ENCODE measurements around the gene ANGPTL8.

Gene ANGPTL8

DNA sequence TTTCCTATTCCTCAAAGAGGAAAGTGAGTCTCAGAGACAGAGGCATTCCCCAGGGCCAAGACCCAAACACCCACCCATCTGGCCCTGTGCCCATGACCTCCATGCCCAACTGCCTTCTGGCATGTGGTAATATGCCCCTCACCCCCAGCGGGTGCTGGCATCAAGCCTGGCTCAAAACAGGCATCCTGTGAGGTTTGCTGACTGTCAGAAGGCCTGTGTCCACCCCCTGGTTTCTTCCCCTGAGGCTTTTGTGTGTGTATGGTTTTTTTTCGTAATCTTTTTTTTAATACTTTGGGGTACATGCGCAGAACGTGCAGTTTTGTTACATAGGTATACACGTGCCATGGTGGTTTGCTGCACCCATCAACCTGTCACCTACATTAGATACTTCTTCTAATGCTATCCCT is 34.5 kb upstream of the ANGPTL8 start:
- Histone ChIP-seq H3K9ac (ENCODE audit: low read length) (no peak overlapping the region), H3K4me3 (ENCODE audit: low read length) (no peak overlapping the region), H3K4me1 (ENCODE audit: control insufficient read depth, low read depth, low read length) (no peaks in the 10 kb centered on the region), H3K27ac (ENCODE audit: low read length) (no peak overlapping the region), H3K36me3 (ENCODE audit: control insufficient read depth, low read depth, low read length) (no peaks in the 10 kb centered on the region), H3K9me3 (ENCODE audit: control insufficient read depth, low read depth, low read length) (no peaks in the 10 kb centered on the region), H3K27me3 (ENCODE audit: control insufficient read depth, insufficient read depth, low read length) (no peaks in the 10 kb centered on the region)

DNA sequence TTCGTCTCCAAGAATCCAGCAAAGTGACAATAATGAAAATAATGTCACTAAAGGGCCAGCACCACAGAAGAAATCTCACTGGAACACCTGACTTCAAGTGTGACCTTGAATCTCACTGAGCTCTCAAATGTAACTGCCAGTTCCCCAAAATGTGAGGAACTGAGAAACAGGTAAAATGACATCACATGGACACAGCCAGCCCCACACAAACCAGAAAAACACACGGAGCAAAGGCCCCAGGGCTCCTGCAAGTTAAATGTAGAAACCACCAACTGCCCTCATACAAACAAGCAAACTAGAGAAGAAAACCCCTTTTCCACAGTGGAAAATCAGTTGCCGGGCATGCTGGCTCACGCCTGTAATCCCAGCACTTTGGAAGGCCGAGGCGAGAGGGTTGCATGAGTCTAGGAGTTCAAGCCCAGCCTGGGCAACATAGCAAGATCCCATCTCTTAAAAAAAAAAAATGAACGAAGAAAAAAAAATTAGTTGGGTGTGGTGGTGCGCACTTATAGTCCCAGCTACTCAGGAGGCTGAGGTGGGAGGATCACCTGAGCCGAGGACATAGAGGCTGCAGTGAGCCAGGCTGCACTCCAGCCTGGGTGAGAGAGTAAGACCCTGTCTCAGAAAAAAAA is 33.4 kb upstream of the ANGPTL8 start:
- Histone ChIP-seq H3K27me3 (ENCODE audit: control insufficient read depth, insufficient read depth, low read length) (no peaks in the 10 kb centered on the region), H3K36me3 (ENCODE audit: control insufficient read depth, low read depth, low read length) (no peaks in the 10 kb centered on the region), H3K9me3 (ENCODE audit: control insufficient read depth, low read depth, low read length) (no peaks in the 10 kb centered on the region), H3K27ac (ENCODE audit: low read length) (no peak overlapping the region), H3K4me3 (ENCODE audit: low read length) (no peak overlapping the region), H3K9ac (ENCODE audit: low read length) (no peak overlapping the region), H3K4me1 (ENCODE audit: control insufficient read depth, low read depth, low read length) (no peaks in the 10 kb centered on the region)

DNA sequence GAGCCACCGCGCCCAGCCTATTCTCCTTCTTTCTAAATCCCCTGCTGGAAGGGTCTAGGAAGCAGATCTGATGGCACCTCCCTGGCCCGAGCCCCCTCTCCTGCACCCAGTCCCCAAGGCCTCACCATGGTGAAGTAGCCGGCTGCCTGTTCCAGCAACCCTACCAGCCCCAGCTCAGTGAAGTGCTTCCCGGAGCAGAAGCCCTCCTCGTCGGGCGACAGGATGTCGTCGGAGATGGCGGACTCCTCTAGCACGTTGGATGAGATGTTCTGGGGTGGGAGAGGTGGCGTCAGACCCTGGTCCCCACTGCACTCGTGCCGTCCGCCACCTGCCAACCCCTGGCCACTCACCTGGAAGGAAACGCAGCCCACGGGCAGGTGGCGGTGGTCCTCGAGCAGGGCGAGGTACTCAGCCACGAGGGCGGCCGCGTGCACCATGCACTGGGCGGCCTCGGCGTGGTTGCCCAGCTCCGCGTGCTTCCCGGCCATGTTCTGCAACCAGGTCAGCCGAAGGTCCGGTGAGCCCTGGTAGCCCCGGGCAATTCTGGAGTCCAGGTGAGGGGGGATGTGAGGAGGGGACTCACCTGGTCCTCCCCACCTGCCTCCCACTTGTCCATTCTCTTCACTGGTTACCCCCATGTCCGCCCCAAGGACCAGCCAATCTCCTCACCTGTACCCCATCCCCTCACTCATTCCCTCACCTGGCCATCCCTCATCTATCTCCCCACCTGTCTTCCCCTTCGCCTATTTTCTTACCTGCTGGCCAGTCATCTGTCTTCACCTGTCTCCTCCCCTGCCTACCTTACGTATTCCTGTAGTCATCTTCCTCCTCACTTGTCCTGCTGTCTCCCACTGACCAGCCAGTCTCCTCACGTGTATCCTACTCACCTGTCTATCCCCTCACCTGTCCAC is 30.6 kb upstream of the ANGPTL8 start:
- Histone ChIP-seq H3K27ac (ENCODE audit: low read length) (no peak overlapping the region), H3K27me3 (ENCODE audit: control insufficient read depth, insufficient read depth, low read length) (no peaks in the 10 kb centered on the region), H3K4me3 (ENCODE audit: low read length) (no peak overlapping the region), H3K4me1 (ENCODE audit: control insufficient read depth, low read depth, low read length) (no peaks in the 10 kb centered on the region), H3K9ac (ENCODE audit: low read length) (no peak overlapping the region), H3K36me3 (ENCODE audit: control insufficient read depth, low read depth, low read length) (peaks cover 5% of the 10 kb centered on the region), H3K9me3 (ENCODE audit: control insufficient read depth, low read depth, low read length) (no peaks in the 10 kb centered on the region)

DNA sequence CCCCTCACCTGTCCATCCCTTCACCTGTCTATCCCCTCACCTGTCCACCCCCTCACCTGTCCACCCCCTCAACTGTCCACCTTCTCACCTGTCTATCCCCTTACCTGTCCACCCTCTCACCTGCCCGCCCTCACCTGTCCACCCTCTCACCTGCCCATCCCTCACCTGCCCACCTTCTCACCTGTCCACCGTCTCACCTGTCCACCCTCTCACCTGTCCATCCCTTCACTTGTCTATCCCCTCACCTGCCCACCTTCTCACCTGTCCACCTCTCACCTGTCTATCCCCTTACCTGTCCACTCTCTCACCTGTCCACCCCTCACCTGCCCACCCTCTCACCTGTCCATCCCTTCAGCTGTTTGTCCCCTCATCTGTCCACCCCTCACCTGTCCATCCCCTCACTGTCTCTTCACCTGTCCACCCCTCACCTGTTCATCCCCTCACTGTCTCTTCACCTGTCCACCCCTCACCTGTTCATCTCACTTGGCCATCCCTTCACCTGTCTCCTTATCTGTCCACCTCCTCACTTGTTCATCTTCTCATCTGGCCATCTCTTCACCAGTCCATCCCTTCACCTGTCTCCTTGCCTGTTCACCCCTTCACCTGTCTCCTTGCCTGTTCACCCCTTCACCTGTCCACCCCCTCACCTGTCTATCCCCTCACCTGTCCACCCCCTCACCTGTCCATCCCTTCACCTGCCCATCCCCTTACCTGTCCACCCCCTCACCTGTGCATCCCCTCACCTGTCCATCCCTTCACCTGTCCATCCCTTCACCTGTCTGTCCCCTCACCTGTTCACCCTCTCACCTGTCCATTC is 29.4 kb upstream of the ANGPTL8 start:
- H3K9ac ChIP-seq (ENCODE audit: low read length) = no peak overlapping the region
- H3K4me1 ChIP-seq (ENCODE audit: control insufficient read depth, low read depth, low read length) = no peaks in the 10 kb centered on the region
- no peaks in the 10 kb centered on the region for H3K9me3 ChIP-seq (ENCODE audit: control insufficient read depth, low read depth, low read length)
- peaks cover 5% of the 10 kb centered on the region for H3K36me3 ChIP-seq (ENCODE audit: control insufficient read depth, low read depth, low read length)
- H3K27ac ChIP-seq (ENCODE audit: low read length) = no peak overlapping the region
- no peak overlapping the region for H3K4me3 ChIP-seq (ENCODE audit: low read length)
- no peaks in the 10 kb centered on the region for H3K27me3 ChIP-seq (ENCODE audit: control insufficient read depth, insufficient read depth, low read length)

DNA sequence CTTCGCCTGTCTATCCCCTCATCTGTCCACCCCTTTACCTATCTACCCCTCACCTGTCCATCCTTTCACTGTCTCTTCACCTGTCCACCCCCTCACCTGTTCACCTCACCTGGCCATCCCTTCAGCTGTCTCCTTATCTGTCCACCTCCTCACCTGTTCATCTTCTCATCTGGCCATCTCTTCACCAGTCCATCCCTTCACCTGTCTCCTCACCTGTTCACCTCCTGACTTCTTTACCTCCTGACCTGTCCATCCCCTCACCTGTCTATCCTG is 28.8 kb upstream of the ANGPTL8 start:
- Histone ChIP-seq H3K4me1 (ENCODE audit: control insufficient read depth, low read depth, low read length) (no peaks in the 10 kb centered on the region), H3K9me3 (ENCODE audit: control insufficient read depth, low read depth, low read length) (no peaks in the 10 kb centered on the region), H3K9ac (ENCODE audit: low read length) (no peak overlapping the region), H3K27ac (ENCODE audit: low read length) (no peak overlapping the region), H3K4me3 (ENCODE audit: low read length) (no peak overlapping the region), H3K36me3 (ENCODE audit: control insufficient read depth, low read depth, low read length) (peaks cover 5% of the 10 kb centered on the region), H3K27me3 (ENCODE audit: control insufficient read depth, insufficient read depth, low read length) (no peaks in the 10 kb centered on the region)

DNA sequence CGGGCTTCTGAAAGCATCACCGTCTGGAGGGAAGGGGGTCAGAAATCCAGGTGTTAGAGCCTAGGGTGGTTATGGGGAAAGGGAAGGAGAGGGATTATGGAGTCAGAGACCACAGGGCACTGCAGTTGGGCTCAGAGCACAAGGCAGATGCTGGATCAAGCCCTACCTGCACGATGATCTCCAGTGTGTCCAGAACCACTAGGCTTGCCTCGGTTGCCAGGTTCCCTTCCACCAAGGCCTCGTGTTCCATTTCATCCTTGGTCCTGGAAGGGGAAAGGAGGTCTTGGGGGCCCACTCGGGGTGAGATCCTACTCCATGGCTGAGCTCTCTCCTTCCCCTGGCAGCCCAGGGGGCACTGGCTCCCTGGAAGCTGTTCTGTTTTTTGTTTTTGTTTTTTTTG is 25.0 kb upstream of the ANGPTL8 start:
- no peaks in the 10 kb centered on the region for H3K27me3 ChIP-seq (ENCODE audit: control insufficient read depth, insufficient read depth, low read length)
- no peak overlapping the region for H3K9ac ChIP-seq (ENCODE audit: low read length)
- H3K4me1 ChIP-seq (ENCODE audit: control insufficient read depth, low read depth, low read length) = no peaks in the 10 kb centered on the region
- H3K36me3 ChIP-seq (ENCODE audit: control insufficient read depth, low read depth, low read length) = peaks cover 5% of the 10 kb centered on the region
- no peak overlapping the region for H3K4me3 ChIP-seq (ENCODE audit: low read length)
- H3K9me3 ChIP-seq (ENCODE audit: control insufficient read depth, low read depth, low read length) = no peaks in the 10 kb centered on the region
- no peak overlapping the region for H3K27ac ChIP-seq (ENCODE audit: low read length)

DNA sequence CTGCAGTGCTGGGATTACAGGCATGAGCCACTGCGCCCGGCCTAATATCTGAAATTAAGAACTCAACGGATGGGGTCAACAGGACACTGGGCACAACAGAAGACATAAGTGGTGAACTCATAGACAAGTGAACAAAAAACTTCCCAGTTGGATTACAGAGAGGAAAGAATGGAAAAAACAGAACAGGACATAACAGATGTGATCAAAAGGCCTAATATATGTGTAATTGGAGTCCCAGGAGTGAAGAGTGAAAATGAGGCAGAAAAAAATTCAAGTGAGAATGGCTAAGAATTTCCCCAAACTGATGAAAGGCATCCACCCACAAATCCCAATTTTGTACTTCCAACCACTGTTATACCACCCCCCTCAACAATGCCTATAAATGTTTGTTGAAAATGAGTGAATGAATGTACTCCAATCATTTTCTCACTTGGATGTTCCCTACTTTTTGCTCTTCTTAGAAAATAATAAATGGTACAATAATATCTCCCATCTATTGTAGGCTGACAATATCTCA is 18.3 kb upstream of the ANGPTL8 start:
- no peaks in the 10 kb centered on the region for H3K27me3 ChIP-seq (ENCODE audit: control insufficient read depth, insufficient read depth, low read length)
- H3K4me1 ChIP-seq (ENCODE audit: control insufficient read depth, low read depth, low read length) = no peaks in the 10 kb centered on the region
- no peak overlapping the region for H3K27ac ChIP-seq (ENCODE audit: low read length)
- H3K36me3 ChIP-seq (ENCODE audit: control insufficient read depth, low read depth, low read length) = peaks cover 9% of the 10 kb centered on the region
- no peak overlapping the region for H3K4me3 ChIP-seq (ENCODE audit: low read length)
- no peak overlapping the region for H3K9ac ChIP-seq (ENCODE audit: low read length)
- H3K9me3 ChIP-seq (ENCODE audit: control insufficient read depth, low read depth, low read length) = peaks cover 6% of the 10 kb centered on the region

DNA sequence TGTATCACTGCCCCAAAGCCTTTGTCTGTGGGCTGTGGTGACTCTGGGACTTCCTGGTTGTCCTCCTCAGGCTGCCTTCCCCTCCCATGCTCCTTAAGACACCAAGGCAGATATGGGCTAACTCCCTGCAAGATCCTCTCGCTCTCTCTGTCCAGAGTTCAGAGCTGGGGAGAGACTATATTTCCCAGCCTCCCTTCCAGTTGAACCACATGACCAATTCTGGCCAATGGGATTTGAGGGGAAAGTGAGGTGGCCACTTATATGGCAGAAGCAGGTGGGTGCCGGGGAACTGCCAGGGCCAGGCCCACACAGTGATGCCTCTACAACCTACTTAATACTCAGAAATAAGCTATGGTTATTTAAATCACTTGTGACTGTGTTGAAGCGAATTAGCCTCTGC is 16.2 kb upstream of the ANGPTL8 start:
- Histone ChIP-seq H3K9me3 (ENCODE audit: control insufficient read depth, low read depth, low read length) (peaks cover 6% of the 10 kb centered on the region), H3K9ac (ENCODE audit: low read length) (no peak overlapping the region), H3K36me3 (ENCODE audit: control insufficient read depth, low read depth, low read length) (peaks cover 9% of the 10 kb centered on the region), H3K27me3 (ENCODE audit: control insufficient read depth, insufficient read depth, low read length) (no peaks in the 10 kb centered on the region), H3K4me1 (ENCODE audit: control insufficient read depth, low read depth, low read length) (no peaks in the 10 kb centered on the region), H3K4me3 (ENCODE audit: low read length) (no peak overlapping the region), H3K27ac (ENCODE audit: low read length) (no peak overlapping the region)

DNA sequence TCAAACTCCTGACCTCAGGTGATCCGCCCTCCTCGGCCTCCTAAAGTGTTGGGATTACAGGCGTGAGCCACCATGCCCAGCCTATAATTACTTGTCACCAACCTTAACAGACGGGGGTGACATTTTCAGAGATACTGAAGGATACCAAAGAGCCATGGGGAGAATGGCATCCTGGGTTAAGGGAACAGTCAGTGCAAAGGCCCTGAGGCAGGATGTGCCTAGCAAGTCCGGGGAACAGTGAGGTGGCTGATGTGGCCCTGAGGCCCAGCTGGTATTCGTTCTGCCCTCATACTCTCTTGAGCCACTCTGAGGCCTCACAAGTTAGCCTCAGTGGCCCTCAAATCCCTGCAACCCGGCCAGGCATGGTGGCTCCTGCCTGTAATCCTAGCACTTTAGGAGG is 15.0 kb upstream of the ANGPTL8 start:
- no peaks in the 10 kb centered on the region for H3K27me3 ChIP-seq (ENCODE audit: control insufficient read depth, insufficient read depth, low read length)
- H3K27ac ChIP-seq (ENCODE audit: low read length) = no peak overlapping the region
- peaks cover 6% of the 10 kb centered on the region for H3K9me3 ChIP-seq (ENCODE audit: control insufficient read depth, low read depth, low read length)
- no peak overlapping the region for H3K9ac ChIP-seq (ENCODE audit: low read length)
- no peaks in the 10 kb centered on the region for H3K4me1 ChIP-seq (ENCODE audit: control insufficient read depth, low read depth, low read length)
- H3K4me3 ChIP-seq (ENCODE audit: low read length) = no peak overlapping the region
- peaks cover 9% of the 10 kb centered on the region for H3K36me3 ChIP-seq (ENCODE audit: control insufficient read depth, low read depth, low read length)

DNA sequence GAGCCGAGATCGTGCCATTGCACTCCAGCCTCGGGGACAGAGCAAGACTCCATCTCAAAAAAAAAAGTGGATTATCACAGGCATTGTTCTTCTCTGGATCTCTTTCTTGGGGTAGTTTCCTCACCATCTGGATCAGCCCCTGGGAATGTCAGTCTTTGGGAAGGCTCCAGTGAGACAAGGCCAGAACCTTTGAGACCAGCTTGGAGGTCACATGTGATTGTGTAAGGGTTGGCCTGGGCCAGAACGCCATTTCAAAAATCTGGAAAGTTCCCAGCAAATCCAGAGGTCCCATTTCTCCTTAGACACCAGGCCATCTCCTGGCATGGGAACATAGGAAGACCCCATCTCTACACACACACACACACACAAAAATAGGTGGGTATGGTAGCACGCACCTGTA is 14.2 kb upstream of the ANGPTL8 start:
- H3K27me3 ChIP-seq (ENCODE audit: control insufficient read depth, insufficient read depth, low read length) = no peaks in the 10 kb centered on the region
- peaks cover 9% of the 10 kb centered on the region for H3K36me3 ChIP-seq (ENCODE audit: control insufficient read depth, low read depth, low read length)
- H3K9ac ChIP-seq (ENCODE audit: low read length) = no peak overlapping the region
- no peaks in the 10 kb centered on the region for H3K4me1 ChIP-seq (ENCODE audit: control insufficient read depth, low read depth, low read length)
- H3K4me3 ChIP-seq (ENCODE audit: low read length) = no peak overlapping the region
- H3K9me3 ChIP-seq (ENCODE audit: control insufficient read depth, low read depth, low read length) = peaks cover 6% of the 10 kb centered on the region
- H3K27ac ChIP-seq (ENCODE audit: low read length) = no peak overlapping the region

DNA sequence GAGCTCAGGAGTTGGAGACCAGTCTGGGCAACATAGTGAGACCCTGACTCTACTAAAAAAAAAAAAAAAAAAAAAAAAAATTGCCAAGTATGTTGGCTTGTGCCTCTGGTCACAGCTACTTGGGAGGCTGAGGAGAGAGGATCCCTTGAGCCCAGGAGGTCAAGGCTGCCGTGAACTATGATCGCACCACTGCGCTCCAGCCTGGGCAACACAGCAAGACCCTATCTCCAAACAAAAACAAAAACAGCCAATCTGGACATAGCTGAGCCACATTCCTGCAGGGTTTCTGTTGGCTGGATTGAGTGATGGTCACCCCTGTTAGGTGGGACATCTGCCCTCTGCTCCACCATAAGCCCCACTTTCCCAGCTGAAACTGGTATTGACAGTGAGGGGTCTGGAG is 13.6 kb upstream of the ANGPTL8 start:
- Histone ChIP-seq H3K4me3 (ENCODE audit: low read length) (no peak overlapping the region), H3K9me3 (ENCODE audit: control insufficient read depth, low read depth, low read length) (peaks cover 6% of the 10 kb centered on the region), H3K27me3 (ENCODE audit: control insufficient read depth, insufficient read depth, low read length) (no peaks in the 10 kb centered on the region), H3K9ac (ENCODE audit: low read length) (no peak overlapping the region), H3K27ac (ENCODE audit: low read length) (no peak overlapping the region), H3K36me3 (ENCODE audit: control insufficient read depth, low read depth, low read length) (peaks cover 9% of the 10 kb centered on the region), H3K4me1 (ENCODE audit: control insufficient read depth, low read depth, low read length) (no peaks in the 10 kb centered on the region)
